Liver (tissue), 3 donors: ENCODE data around the gene PDE4D.

Experiments used
- CTCF ChIP-seq: fragments of 150-350 bp; IDR thresholded peaks from 2 replicates; pipeline ENCODE4 v1.5.1; 2017; ENCODE audit warnings: improper control_type of control experiment, low read depth, low read length; ENCODE audit not compliant: missing input control
- FOXA1 ChIP-seq: IDR thresholded peaks from 2 replicates; pipeline ENCODE4 v1.6.1; 2016; ENCODE audit warnings: antibody characterized with exemption
- HNF4G ChIP-seq: IDR thresholded peaks from 2 replicates; pipeline ENCODE4 v1.6.1; 2016; ENCODE audit warnings: antibody characterized with exemption
- JUND ChIP-seq, 2 donors: IDR thresholded peaks; 2 replicates each; pipeline ENCODE4 v1.6.1; 2016; ENCODE audit warnings: antibody characterized with exemption in 2 of 2
- RAD21 ChIP-seq, 2 donors: IDR thresholded peaks; 2 replicates each; pipeline ENCODE4 v1.6.1; 2016; ENCODE audit warnings: antibody characterized with exemption in 2 of 2, mild to moderate bottlenecking in 2 of 2
- TAF1 ChIP-seq: conservative IDR thresholded peaks from 2 replicates; pipeline ENCODE4 v1.6.1; 2016; ENCODE audit warnings: antibody characterized with exemption, mild to moderate bottlenecking
- ZBTB33 ChIP-seq: IDR thresholded peaks from 2 replicates; pipeline ENCODE4 v1.6.1; 2016; ENCODE audit warnings: antibody characterized with exemption
- donor health status: healthy.
- donor health status: healthy.

GRCh38 chr5:59134471-59135163, 758.9 kb downstream of the PDE4D start:
- TF ChIP-seq CTCF (no peak), JUND (IDR thresholded peaks at IDR 0.05) (no peak), RAD21 (IDR thresholded peaks at IDR 0.05) (no peak), ZBTB33 (no peak), HNF4G (no peak), TAF1 (no peak), FOXA1 (no peak)
